Gastrocnemius medialis (tissue), 4 donors: Measurements from ENCODE around the gene ADAMTSL3. TPM values are rescaled to one million over a fixed set of nuclear protein-coding genes. Genes with fewer than 3 reads are reported as not detected.

Experiments used
- ATAC-seq, 2 donors: fragments of 150-250 bp; one replicate each; pipeline ENCODE4 v1.9.1; 2016
- DNase-seq, 2 donors: peaks; one replicate each; pipeline ENCODE4 v3.0.0-alpha.2; 2019
- H3K27ac ChIP-seq, 4 donors: fragments of 200-600 bp; sonication (generic); 1 replicate in 1 of 4; 2 replicates in 3 of 4; pipeline ENCODE4 v1.5.1; 2016 to 2018; ENCODE audit warnings: mild to moderate bottlenecking in 2 of 4, moderate library complexity in 1 of 4
- H3K27me3 ChIP-seq, 3 donors: fragments of 200-600 bp; sonication (generic) in 2 of 3; 1 replicate in 1 of 3; 2 replicates in 2 of 3; pipeline versions ENCODE4 v1.5.1 to v1.6.0; 2016 to 2019; ENCODE audit warnings: mild to moderate bottlenecking in 1 of 3, moderate library complexity in 1 of 3
- H3K36me3 ChIP-seq, 2 donors: fragments of 200-600 bp; sonication (generic) in 1 of 2; one replicate each; pipeline ENCODE4 v1.5.1; 2017 to 2018
- H3K4me1 ChIP-seq, 2 donors: fragments of 200-600 bp; sonication (generic) in 1 of 2; one replicate each; pipeline ENCODE4 v1.5.1; 2016 to 2017; ENCODE audit warnings: mild to moderate bottlenecking in 2 of 2
- H3K4me3 ChIP-seq, 4 donors: fragments of 200-600 bp; sonication (generic) in 3 of 4; 1 replicate in 1 of 4; 2 replicates in 3 of 4; pipeline ENCODE4 v1.5.1; 2016 to 2019; ENCODE audit warnings: mild to moderate bottlenecking in 2 of 4
- H3K9me3 ChIP-seq, 3 donors: fragments of 200-600 bp; sonication (generic) in 2 of 3; 1 replicate in 1 of 3; 2 replicates in 2 of 3; pipeline ENCODE4 v1.5.1; 2016 to 2019
- POLR2A ChIP-seq, 2 donors: fragments of 450-650 bp; IDR thresholded peaks; one replicate each; pipeline ENCODE4 v1.6.1; 2017; ENCODE audit warnings: antibody characterized with exemption in 2 of 2, mild to moderate bottlenecking in 2 of 2, moderate library complexity in 2 of 2
- in situ Hi-C, 4 donors: fragments of 200-750 bp; cut with MboI; loops; one replicate each; pipeline versions ENCODE4 v1.15.0 to v1.8.0; 2017; ENCODE audit warnings: low sequenced_read_pairs in 4 of 4
- intact Hi-C: fragments of 100-400 bp; cut with DNase I; formaldehyde crosslinking; loops from one replicate; pipeline ENCODE4 v1.15.1; 2023; ENCODE audit warnings: low total_unique reads
- total RNA-seq, 4 donors: library from RNA; depleted of rRNA; stranded (reverse); fragments of >200 nt; gene quantifications; one replicate each; pipeline versions ENCODE4 v1.1.0 to v1.2.3, GENCODE V29; 2016
- TF ChIP-seq, protein P1 (sequence below), 5 experiments: fragments of 450-650 bp in 3 of 5; fragments of 200-600 bp in 2 of 5; sonication (generic) in 2 of 5; IDR thresholded peaks in 4 of 5; conservative IDR thresholded peaks in 1 of 5; 1 replicate in 4 of 5; 2 replicates in 1 of 5; pipeline ENCODE4 v1.5.1; 2016 to 2019; ENCODE audit warnings: antibody characterized with exemption in 5 of 5, mild to moderate bottlenecking in 3 of 5, moderate library complexity in 3 of 5

ADAMTSL3 gene
- total RNA-seq, 4 donors from 2014 or later = 0.66 to 2.9 (median 0.76) TPM

DNA sequence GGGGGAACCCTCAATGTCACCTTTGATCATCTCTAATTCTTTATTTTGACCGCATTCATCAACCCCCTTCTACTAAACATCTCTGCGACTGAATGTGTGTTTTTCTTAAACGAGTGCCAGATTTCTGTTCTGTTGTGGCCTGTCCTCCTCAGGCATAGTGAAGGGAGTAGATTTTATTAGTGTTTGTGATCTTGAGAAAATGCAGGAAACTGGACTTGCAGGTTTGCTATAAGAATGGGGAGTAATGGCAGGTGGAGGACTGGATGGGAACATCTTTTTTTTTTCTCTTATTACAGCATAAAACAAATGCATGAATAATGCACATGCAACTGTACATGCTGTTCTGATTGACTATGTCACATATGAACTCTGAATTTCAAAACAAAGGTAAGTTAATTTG is 59.3 kb downstream of the ADAMTSL3 start:
- Histone ChIP-seq H3K27ac (no peak overlapping the region), H3K4me3 (no peak overlapping the region), H3K36me3 (no peaks in the 10 kb centered on the region), H3K4me1 (peaks cover 0 to 6% of the 10 kb centered on the region in 2 donors), H3K9me3 (no peaks in the 10 kb centered on the region), H3K27me3 (no peaks in the 10 kb centered on the region)
- ATAC-seq = no peak
- in situ Hi-C loops = no loop called here
- intact Hi-C loops = no loop called here
- DNase-seq = no peak
- no peak for TF ChIP-seq POLR2A (IDR thresholded peaks at IDR 0.05)
- TF ChIP-seq, protein P1, sequence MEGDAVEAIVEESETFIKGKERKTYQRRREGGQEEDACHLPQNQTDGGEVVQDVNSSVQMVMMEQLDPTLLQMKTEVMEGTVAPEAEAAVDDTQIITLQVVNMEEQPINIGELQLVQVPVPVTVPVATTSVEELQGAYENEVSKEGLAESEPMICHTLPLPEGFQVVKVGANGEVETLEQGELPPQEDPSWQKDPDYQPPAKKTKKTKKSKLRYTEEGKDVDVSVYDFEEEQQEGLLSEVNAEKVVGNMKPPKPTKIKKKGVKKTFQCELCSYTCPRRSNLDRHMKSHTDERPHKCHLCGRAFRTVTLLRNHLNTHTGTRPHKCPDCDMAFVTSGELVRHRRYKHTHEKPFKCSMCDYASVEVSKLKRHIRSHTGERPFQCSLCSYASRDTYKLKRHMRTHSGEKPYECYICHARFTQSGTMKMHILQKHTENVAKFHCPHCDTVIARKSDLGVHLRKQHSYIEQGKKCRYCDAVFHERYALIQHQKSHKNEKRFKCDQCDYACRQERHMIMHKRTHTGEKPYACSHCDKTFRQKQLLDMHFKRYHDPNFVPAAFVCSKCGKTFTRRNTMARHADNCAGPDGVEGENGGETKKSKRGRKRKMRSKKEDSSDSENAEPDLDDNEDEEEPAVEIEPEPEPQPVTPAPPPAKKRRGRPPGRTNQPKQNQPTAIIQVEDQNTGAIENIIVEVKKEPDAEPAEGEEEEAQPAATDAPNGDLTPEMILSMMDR (IDR thresholded peaks at IDR 0.05 in 4 of 5, conservative IDR thresholded peaks at IDR 0.05 in 1 of 5) = no peak

- H3K36me3 ChIP-seq = no peaks in the 10 kb centered on the region
- ATAC-seq = no peak
These were observed 61.2 kb downstream of the ADAMTSL3 start for GRCh38 chr15:83714939-83715628.

DNA sequence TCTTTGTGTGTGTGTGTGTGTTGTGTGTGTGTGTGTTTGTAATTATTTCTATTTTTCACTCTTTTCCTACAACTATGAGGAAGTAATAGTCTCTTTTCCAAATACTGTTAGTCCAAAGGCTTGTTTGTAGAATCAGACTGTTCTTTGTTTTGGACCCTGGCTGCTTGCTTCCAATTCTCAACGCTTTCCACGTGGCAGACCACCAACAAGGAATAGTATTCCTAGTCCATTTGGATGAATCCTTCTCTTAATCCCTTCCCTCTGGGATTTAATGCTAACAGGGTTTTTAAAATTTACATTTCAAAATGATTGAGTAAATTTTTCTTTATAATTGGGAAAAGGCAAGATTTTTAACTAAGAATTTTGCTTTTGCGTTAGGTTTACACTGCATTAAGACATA is 62.7 kb downstream of the ADAMTSL3 start:
- ATAC-seq (no peak), DNase-seq (no peak)
- in situ Hi-C loops = no loop called here
- Histone ChIP-seq H3K4me1 (peaks cover 0 to 6% of the 10 kb centered on the region in 2 donors), H3K27me3 (no peaks in the 10 kb centered on the region), H3K27ac (no peak overlapping the region), H3K9me3 (no peaks in the 10 kb centered on the region), H3K4me3 (no peak overlapping the region), H3K36me3 (no peaks in the 10 kb centered on the region)
- intact Hi-C loops = no loop called here
- TF ChIP-seq POLR2A (IDR thresholded peaks at IDR 0.05) = no peak
- TF ChIP-seq, protein P1 (IDR thresholded peaks at IDR 0.05 in 4 of 5, conservative IDR thresholded peaks at IDR 0.05 in 1 of 5) = no peak

More at GRCh38 chr15:83714939-83715628, 61.2 kb downstream of the ADAMTSL3 start:
- Histone ChIP-seq H3K9me3 (no peaks in the 10 kb centered on the region), H3K4me1 (peaks cover 0 to 6% of the 10 kb centered on the region in 2 donors), H3K4me3 (no peak overlapping the region), H3K27ac (no peak overlapping the region), H3K27me3 (no peaks in the 10 kb centered on the region)
- DNase-seq = no peak
- TF ChIP-seq POLR2A (IDR thresholded peaks at IDR 0.05) = no peak
- TF ChIP-seq, protein P1 (IDR thresholded peaks at IDR 0.05 in 4 of 5, conservative IDR thresholded peaks at IDR 0.05 in 1 of 5) = no peak
- in situ Hi-C loops (no loop called here), intact Hi-C loops (no loop called here)

GRCh38 chr15:83717010-83717409 is 63.1 kb downstream of the ADAMTSL3 start:
- no peaks in the 10 kb centered on the region for H3K27me3 ChIP-seq
- intact Hi-C loops = no loop called here
- H3K9me3 ChIP-seq = no peaks in the 10 kb centered on the region
- in situ Hi-C loops = no loop called here
- TF ChIP-seq POLR2A (IDR thresholded peaks at IDR 0.05) = no peak
- TF ChIP-seq, protein P1 (IDR thresholded peaks at IDR 0.05 in 4 of 5, conservative IDR thresholded peaks at IDR 0.05 in 1 of 5) = no peak
- no peak for DNase-seq
- H3K27ac ChIP-seq = no peak overlapping the region
- H3K4me1 ChIP-seq = peaks cover 0 to 6% of the 10 kb centered on the region in 2 donors
- no peaks in the 10 kb centered on the region for H3K36me3 ChIP-seq
- no peak for ATAC-seq
- no peak overlapping the region for H3K4me3 ChIP-seq
